ENCODE data around the gene DIO3. TPM values are rescaled to one million over a fixed set of nuclear protein-coding genes. Genes with fewer than 3 reads are reported as not detected.

The DIO3 gene
- total RNA-seq, 8 experiments from 2014 or later, result 0.31 to 19.5 (median 2.9) TPM

DNA sequence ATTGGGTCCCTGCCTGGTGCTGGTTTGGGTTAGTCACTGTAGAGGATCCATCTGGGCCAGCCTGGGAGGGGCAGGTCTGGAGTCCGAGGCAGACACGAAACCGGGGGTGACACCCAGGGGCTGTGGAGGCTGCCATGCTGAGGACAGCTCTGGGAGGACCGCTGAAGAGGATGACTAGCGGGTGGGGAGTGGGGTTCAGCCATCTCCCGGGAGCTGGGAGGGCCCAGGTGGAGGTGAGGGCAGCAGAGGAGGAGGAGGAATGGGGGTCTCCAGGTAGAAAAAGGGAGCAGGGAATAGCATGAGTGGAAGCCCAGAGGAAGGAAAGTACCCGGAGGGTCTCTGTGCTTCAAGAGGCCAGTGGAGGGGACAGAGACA lies 4.0 kb upstream of the DIO3 start:
- Histone ChIP-seq H3K4me1 (replicated peaks in 1 of 2) (peaks cover 2 to 17% of the 10 kb centered on the region in 2 donors), H3K27ac (no peak overlapping the region), H3K4me3 (no peak overlapping the region)
- in situ Hi-C loops (cut with MboI; ENCODE audit: low pct_unique_long_range_greater_than_20kb in 2 of 9, low sequenced_read_pairs in 9 of 9, unreplicated experiment in 9 of 9), result no loop called here
- ATAC-seq (replicated peaks in 6 of 8), result no peak
- 57 to 100% (median 100%) methylated on average over 1 to 3 of the region's 7 CpGs; no CpG with 5 or more reads in 6 of the 10 experiments for WGBS, 10 experiments

DNA sequence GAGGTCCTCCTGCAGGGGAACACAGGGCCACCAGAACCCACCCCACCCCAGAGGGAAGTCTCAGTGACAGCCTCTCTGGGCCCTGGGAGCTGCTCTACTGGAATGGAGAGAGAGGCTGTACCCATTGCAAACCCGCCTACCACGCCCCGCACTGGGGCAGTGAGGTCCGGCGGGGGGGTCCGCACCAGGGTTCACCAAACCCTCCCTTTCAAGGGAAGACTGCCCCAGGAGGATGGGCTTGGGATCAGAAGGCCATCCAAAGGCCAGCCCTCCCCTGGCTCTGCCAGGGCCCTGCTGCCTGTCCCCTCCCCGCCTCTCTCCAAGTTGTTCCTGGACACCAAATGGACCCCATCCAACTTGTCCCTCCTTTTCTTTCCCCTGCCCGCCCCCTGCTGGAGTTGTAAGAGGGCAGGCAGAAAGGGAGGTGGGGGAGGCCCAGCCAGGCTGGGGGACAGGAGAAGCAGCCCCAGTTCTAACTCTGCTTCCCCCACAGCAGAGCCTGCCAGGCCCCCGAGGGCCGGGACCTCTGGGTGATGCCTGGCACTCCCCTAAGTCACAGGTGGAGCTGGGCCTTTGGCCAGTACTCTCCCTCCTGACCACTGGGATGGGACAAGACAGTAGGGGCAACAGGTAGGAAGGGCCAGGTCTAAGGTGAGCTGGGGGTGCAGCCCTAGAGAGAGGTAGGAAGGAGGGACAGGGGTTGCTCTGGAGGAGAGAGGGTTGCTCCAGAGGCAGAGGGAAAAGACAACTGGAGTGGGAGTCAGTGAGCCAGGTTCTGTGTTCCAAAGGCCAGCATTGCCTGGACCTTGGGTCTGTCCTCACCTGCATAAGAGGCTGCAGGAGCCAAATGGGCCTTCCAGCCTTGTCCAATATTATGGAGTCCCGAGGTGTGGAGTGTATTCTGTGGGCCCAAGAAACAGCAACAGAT lies 3.2 kb upstream of the DIO3 start:
- Histone ChIP-seq H3K4me3 (peak overlapping the region in 1 of 5 donors; percentile 41), H3K4me1 (replicated peaks in 1 of 2) (peaks cover 2 to 21% of the 10 kb centered on the region in 2 donors), H3K27ac (no peak overlapping the region)
- in situ Hi-C loops (cut with MboI; ENCODE audit: low pct_unique_long_range_greater_than_20kb in 2 of 9, low sequenced_read_pairs in 9 of 9, unreplicated experiment in 9 of 9), result no loop called here
- 0 to 80% (median 50%) methylated on average over 1 of the region's 11 CpGs; no CpG with 5 or more reads in 7 of the 10 experiments for WGBS, 10 experiments
- no peak for ATAC-seq (replicated peaks in 6 of 8)

DNA sequence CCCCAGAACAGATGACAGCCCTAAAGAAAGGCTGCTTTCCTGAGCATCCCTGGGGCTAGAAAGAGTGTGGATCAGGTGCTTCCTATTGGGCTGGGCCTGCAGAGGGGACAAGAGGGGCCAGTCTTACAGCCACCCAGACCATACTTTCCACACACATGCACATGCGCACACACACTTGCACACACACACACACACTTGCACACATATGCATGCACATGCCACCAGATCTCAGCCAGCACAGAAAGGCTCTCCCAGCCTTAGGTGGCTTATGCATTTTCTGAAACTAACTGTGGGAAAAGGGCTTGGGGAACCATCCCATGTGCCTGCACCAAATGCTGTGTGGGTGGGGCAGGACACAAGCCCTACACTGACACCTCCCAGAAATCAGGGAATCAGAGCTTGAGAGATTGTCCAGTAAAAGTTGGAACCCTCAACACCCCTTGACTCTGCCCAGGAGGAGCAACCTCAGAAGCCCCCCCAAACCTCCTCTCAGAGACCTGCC lies 2.5 kb upstream of the DIO3 start:
- in situ Hi-C loops (cut with MboI; ENCODE audit: low pct_unique_long_range_greater_than_20kb in 2 of 9, low sequenced_read_pairs in 9 of 9, unreplicated experiment in 9 of 9), result no loop called here
- Histone ChIP-seq H3K4me3 (peak overlapping the region in 3 of 5 donors; percentile 41 to 48 (median 43)), H3K4me1 (replicated peaks in 1 of 2) (peaks cover 4 to 29% of the 10 kb centered on the region in 2 donors), H3K27ac (no peak overlapping the region)
- ATAC-seq (replicated peaks in 6 of 8), result no peak
- WGBS, 10 experiments, result 100% methylated on average over 1 of the region's 1 CpG; no CpG with 5 or more reads in 9 of the 10 experiments

DNA sequence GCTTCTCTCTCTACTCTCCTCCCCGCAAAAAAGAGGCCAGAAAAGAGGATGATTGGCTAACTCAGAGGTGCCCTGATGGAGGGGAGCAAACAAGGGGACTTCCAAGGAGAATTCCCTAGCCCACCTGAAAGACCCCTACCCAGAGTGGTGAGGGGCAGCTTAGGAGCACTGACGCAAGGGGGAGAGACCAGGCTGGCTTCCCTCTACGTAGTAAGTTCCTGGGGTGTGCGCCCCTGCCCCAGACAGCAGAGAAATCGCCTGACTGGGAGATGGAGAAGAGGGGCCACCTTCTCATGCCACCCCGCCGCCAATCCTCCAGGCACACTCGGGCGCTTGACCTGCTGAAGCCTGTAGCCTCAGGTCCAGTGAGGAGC lies 2.1 kb upstream of the DIO3 start:
- in situ Hi-C loops (cut with MboI; ENCODE audit: low pct_unique_long_range_greater_than_20kb in 2 of 9, low sequenced_read_pairs in 9 of 9, unreplicated experiment in 9 of 9), result no loop called here
- Histone ChIP-seq H3K27ac (no peak overlapping the region), H3K4me3 (peak overlapping the region in 4 of 5 donors; percentile 40 to 48 (median 42)), H3K4me1 (replicated peaks in 1 of 2) (peaks cover 8 to 33% of the 10 kb centered on the region in 2 donors)
- ATAC-seq (replicated peaks in 6 of 8), result no peak
- 0 to 25% methylated on average over 2 to 5 of the region's 9 CpGs; no CpG with 5 or more reads in 8 of the 10 experiments for WGBS, 10 experiments

DNA sequence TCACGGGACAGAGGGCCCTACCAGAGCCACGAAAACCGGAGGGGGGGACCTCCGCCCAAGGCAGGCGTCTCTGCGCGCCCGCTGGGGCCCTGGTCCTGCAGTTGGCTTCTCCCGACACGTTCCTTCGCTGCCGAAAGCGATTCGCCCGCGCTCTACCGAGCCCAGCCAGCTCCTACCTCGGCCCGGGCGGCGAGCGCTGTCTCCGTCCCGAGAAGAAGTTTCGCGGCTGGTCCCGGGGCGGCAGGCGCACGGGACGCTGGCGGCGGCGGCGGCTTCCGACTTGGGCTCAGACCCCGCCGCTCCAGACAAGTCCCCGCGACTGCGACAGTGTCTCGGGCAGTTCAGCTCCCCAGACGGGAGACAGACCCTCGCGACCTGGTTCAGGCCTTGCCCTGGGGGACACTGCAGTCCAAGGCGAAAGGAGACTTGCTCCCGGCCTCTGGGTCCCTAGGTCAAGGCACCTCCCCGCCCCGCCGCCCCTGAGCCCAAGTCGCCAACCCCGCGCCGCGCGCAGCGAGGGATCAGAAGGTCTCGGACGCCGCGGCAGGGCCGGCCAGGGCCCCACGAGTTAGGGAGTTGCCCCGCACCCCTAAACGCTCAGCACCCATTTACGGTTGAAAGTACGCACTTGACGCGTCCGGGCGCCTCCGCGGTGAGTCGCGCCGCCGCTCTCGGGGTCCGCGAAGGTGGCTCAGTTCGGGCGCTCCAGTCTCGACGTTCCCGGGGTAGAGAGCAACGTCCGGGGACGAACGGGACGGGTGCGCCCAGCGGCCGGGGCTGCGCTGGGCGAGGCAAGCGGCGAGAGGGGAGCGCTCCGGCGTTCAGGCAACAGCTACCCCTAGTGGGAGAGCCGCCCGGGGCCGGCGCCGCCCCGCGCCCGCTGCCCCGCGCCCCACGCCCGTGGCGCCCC lies 1.4 kb upstream of the DIO3 start:
- ATAC-seq (replicated peaks in 6 of 8), result peak; percentile 37 to 69 (median 58)

DNA sequence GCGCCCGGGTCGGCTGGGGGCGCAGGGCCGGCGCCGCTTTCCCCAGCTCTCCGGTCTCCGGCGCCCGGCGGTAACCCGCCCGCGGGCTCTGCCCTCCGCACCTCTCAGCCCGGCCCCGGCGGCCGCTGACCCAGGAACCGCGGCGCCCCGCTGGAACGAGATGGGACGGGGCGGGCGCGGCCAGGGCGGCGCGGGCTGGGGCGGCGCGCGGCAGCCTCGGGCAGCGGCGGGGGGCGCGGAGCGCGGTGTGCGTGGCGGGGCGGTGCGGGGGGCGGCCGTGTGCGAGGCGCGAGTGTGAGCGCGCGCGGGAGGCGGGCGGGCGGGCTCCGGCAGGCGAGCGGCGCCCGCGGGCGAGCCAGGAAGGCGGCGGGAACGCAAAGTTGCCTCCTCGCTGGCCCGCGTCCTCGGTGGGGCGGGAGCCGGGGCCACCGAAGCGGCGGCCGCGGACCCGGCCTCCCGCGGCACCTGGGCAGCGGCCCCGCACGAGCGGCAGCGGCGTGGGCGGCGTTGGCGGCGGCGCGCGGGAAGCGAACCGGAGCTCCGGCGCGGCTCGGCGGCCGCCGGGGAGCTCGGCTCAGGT lies 671 bp upstream of the DIO3 start:
- no CpG with 5 or more reads among the region's 106 CpGs for WGBS, 10 experiments
- Histone ChIP-seq H3K27ac (no peak overlapping the region), H3K4me1 (replicated peaks in 1 of 2) (peaks cover 15 to 44% of the 10 kb centered on the region in 2 donors), H3K4me3 (peak overlapping the region; percentile 40 to 48 (median 43))
- in situ Hi-C loops (cut with MboI; ENCODE audit: low pct_unique_long_range_greater_than_20kb in 2 of 9, low sequenced_read_pairs in 9 of 9, unreplicated experiment in 9 of 9), result no loop called here
- peak in 6 of 8 experiments; percentile 5 to 39 (median 32) for ATAC-seq (replicated peaks in 6 of 8)

More for the DNA sequence above, 1.4 kb upstream of the DIO3 start:
- H3K4me3 ChIP-seq, result peak overlapping the region; percentile 40 to 48 (median 43)
- peaks cover 15 to 38% of the 10 kb centered on the region in 2 donors for H3K4me1 ChIP-seq (replicated peaks in 1 of 2)
- in situ Hi-C loops (cut with MboI; ENCODE audit: low pct_unique_long_range_greater_than_20kb in 2 of 9, low sequenced_read_pairs in 9 of 9, unreplicated experiment in 9 of 9), result no loop called here
- 0 to 20% (median 5%) methylated on average over 2 to 14 of the region's 113 CpGs; no CpG with 5 or more reads in 3 of the 10 experiments for WGBS, 10 experiments
- no peak overlapping the region for H3K27ac ChIP-seq

DNA sequence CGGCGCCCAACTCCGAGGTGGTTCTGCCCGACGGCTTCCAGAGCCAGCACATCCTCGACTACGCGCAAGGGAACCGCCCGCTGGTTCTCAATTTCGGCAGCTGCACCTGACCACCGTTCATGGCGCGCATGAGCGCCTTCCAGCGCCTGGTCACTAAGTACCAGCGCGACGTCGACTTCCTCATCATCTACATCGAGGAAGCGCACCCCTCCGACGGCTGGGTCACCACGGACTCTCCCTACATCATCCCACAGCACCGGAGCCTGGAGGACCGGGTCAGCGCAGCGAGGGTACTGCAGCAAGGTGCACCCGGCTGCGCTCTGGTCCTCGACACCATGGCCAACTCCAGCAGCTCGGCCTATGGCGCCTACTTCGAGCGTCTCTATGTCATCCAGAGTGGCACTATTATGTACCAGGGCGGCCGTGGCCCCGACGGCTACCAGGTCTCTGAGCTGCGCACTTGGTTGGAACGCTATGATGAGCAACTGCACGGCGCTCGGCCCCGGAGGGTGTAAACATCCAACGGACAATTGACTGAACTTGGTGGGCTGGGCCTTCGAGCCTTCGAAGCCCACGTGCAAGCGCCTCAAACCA lies 699 bp downstream of the DIO3 start:
- in situ Hi-C loops (cut with MboI; ENCODE audit: low pct_unique_long_range_greater_than_20kb in 2 of 9, low sequenced_read_pairs in 9 of 9, unreplicated experiment in 9 of 9), result no loop called here
- no peak overlapping the region for H3K27ac ChIP-seq
- peaks cover 15 to 44% of the 10 kb centered on the region in 2 donors for H3K4me1 ChIP-seq (replicated peaks in 1 of 2)
- ATAC-seq (replicated peaks in 6 of 8), result no peak
- WGBS, 10 experiments, result 63 to 100% (median 83%) methylated on average over 1 to 37 of the region's 51 CpGs; no CpG with 5 or more reads in 4 of the 10 experiments
- H3K4me3 ChIP-seq, result no peak overlapping the region

DNA sequence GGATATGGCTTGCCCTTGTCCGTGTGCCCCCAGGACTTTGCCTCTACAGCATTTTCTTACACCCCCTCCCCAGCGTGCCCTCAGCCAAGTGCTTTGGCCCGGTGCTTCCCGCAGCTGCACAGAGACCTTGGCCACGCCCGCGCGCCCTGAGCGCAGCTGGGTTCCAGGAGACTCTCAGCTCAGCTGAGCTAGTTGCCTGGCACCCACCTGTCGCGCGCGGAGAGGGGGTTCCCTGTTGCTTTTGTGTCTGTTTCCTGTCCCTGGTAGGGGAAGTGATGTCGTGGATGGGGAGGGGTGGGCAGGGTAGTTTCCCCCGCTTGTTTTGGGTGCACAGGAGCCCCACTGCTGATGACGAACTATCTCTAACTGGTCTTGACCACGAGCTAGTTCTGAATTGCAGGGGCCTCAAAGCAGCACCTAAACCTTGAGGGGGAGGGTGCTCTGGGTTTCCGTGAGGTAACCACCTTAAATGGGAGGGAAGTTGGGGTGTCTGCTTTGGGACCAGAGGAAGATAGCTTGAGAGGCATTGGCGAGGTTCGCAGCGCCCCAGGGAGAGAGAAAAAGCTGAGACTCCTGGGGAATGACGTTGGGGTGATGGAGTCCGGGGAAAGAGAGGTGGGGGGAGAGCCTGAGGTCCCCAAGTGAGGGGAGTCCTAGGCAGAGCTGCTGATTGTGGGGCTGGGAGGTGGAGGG lies 1.5 kb downstream of the DIO3 start:
- 0 to 28% (median 15%) methylated on average over 1 to 14 of the region's 23 CpGs; no CpG with 5 or more reads in 6 of the 10 experiments for WGBS, 10 experiments
- no peak for ATAC-seq (replicated peaks in 6 of 8)
- Histone ChIP-seq H3K4me1 (replicated peaks in 1 of 2) (peaks cover 15 to 43% of the 10 kb centered on the region in 2 donors), H3K4me3 (peak overlapping the region in 1 of 5 donors; percentile 20), H3K27ac (no peak overlapping the region)
- in situ Hi-C loops (cut with MboI; ENCODE audit: low pct_unique_long_range_greater_than_20kb in 2 of 9, low sequenced_read_pairs in 9 of 9, unreplicated experiment in 9 of 9), result no loop called here

DNA sequence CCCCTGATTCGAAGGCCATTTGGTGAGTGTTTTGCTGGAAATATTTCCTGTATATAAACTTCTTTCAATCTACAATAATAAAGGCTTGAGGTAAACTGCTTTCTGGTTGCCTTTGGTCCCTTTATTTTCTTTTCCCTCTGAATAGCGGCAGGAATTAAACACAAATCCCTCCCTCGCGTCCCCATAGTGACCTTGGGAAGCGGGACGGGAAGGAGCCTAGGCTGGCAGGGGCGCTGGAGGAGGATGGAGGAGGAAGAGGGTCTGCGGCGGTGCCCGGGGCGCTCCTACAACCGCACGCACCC lies 2.0 kb downstream of the DIO3 start:
- peak overlapping the region in 3 of 5 donors; percentile 14 to 29 (median 20) for H3K4me3 ChIP-seq
- in situ Hi-C loops (cut with MboI; ENCODE audit: low pct_unique_long_range_greater_than_20kb in 2 of 9, low sequenced_read_pairs in 9 of 9, unreplicated experiment in 9 of 9), result no loop called here
- WGBS, 10 experiments, result 0 to 13% (median 0%) methylated on average over 1 to 9 of the region's 13 CpGs; no CpG with 5 or more reads in 5 of the 10 experiments
- no peak for ATAC-seq (replicated peaks in 6 of 8)
- no peak overlapping the region for H3K27ac ChIP-seq
- H3K4me1 ChIP-seq (replicated peaks in 1 of 2), result peaks cover 15 to 38% of the 10 kb centered on the region in 2 donors

DNA sequence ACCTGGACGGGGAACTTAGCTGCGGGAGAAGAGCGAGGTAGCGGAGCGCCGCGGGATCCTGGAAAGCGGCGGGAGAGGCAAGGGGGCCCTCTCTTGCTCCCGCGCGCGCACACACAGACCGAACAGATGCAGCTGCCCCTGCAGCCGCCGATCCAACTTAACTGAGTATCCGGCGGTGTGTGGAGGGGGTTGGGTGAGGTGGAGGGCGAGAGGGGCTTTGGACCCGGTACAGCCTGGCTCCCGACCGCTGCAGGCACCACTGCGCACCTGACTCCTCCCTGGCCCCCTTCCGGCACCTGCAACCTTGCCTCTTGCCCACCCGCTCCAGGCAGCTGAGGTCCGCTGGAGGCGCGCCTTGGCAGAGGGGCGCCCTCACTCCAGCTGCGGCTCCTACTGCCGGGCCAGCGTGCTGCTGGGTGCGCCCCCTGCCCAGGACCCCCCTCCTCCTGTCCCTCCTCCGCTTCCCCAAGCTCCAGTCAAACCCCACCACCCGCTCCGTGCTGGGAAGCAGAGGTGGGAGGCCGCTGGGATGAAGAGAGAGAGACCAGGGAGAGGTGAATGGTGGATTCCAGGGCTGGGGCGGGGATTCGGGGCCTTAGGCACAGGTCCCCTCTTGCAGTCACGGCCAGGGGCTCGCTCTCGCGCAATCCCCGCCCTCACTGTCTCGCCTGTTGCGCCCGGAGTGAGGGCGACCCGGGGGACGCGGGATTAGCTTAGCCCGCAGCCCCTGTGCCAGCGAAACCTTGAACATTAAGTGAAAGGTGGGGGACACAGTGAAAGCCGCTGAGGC lies 2.6 kb downstream of the DIO3 start:
- Histone ChIP-seq H3K27ac (no peak overlapping the region), H3K4me1 (replicated peaks in 1 of 2) (peaks cover 15 to 32% of the 10 kb centered on the region in 2 donors), H3K4me3 (peak overlapping the region in 4 of 5 donors; percentile 5 to 29 (median 17))
- in situ Hi-C loops (cut with MboI; ENCODE audit: low pct_unique_long_range_greater_than_20kb in 2 of 9, low sequenced_read_pairs in 9 of 9, unreplicated experiment in 9 of 9), result no loop called here
- peak in 2 of 8 experiments; percentile 1 to 3 for ATAC-seq (replicated peaks in 6 of 8)
- 0% methylated on average over 1 to 8 of the region's 54 CpGs; no CpG with 5 or more reads in 5 of the 10 experiments for WGBS, 10 experiments

DNA sequence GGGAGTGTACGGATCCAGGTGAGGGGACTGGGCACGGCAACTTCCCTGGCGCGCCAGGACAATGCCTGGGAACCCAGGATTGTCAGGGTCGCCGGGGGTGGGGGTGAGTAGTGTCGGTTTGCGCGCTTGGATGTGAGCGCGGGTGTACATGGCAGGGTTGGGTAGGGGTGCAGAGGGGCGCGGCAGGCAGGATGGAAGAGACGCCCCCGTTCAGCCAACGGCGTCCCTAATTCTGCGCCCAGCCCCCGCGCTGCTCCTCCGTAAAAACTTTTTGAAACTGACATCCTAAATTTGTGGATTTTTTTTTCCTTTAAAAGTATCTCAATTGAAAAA lies 3.1 kb downstream of the DIO3 start:
- no peak overlapping the region for H3K27ac ChIP-seq
- ATAC-seq (replicated peaks in 6 of 8), result no peak
- 0 to 7% (median 0%) methylated on average over 1 to 8 of the region's 21 CpGs; no CpG with 5 or more reads in 5 of the 10 experiments for WGBS, 10 experiments
- H3K4me3 ChIP-seq, result peak overlapping the region in 2 of 5 donors; percentile 20 to 29
- peaks cover 15 to 31% of the 10 kb centered on the region in 2 donors for H3K4me1 ChIP-seq (replicated peaks in 1 of 2)
- in situ Hi-C loops (cut with MboI; ENCODE audit: low pct_unique_long_range_greater_than_20kb in 2 of 9, low sequenced_read_pairs in 9 of 9, unreplicated experiment in 9 of 9), result no loop called here
